ENCODE results near the gene CTNNA1. TPM values are rescaled to one million over a fixed set of nuclear protein-coding genes. Genes with fewer than 3 reads are reported as not detected.

Gene CTNNA1
- total and polyA plus RNA-seq, 12 donors = 111 to 521 (median 347) TPM

GRCh38 chr5:138815529-138815928, 62.3 kb downstream of the CTNNA1 start:
- Histone ChIP-seq H3K4me1 (replicated peaks in 1 of 2) (no peaks in the 10 kb centered on the region), H3K4me3 (no peak overlapping the region), H3K27me3 (no peaks in the 10 kb centered on the region), H3K9me3 (replicated peaks in 1 of 3) (no peaks in the 10 kb centered on the region), H3K27ac (no peak overlapping the region), H3K36me3 (replicated peaks in 1 of 2) (peaks cover 0 to 13% of the 10 kb centered on the region in 2 donors)
- intact Hi-C loops (cut with DNase I) = no loop called here
- TF ChIP-seq CTCF (IDR thresholded peaks at IDR 0.05) (no peak), POLR2A (IDR thresholded peaks at IDR 0.05) (no peak)
- DNase-seq = no peak
- 89 to 95% (median 89%) methylated on average over 5 of the region's 5 CpGs for WGBS, 4 donors

GRCh38 chr5:138817241-138817640, 64.0 kb downstream of the CTNNA1 start:
- Histone ChIP-seq H3K4me1 (replicated peaks in 1 of 2) (no peaks in the 10 kb centered on the region), H3K27ac (no peak overlapping the region), H3K27me3 (no peaks in the 10 kb centered on the region), H3K9me3 (replicated peaks in 1 of 3) (no peaks in the 10 kb centered on the region), H3K4me3 (no peak overlapping the region), H3K36me3 (replicated peaks in 1 of 2) (peaks cover 0 to 9% of the 10 kb centered on the region in 2 donors)
- DNase-seq = no peak
- WGBS, 4 donors = 94 to 100% (median 99%) methylated on average over 1 of the region's 1 CpG
- intact Hi-C loops (cut with DNase I) = no loop called here
- TF ChIP-seq POLR2A (IDR thresholded peaks at IDR 0.05) = no peak

GRCh38 chr5:138819081-138819480, 65.9 kb downstream of the CTNNA1 start:
- no peak overlapping the region for H3K4me3 ChIP-seq
- H3K27ac ChIP-seq = no peak overlapping the region
- DNase-seq = no peak
- H3K36me3 ChIP-seq (replicated peaks in 1 of 2) = no peaks in the 10 kb centered on the region
- TF ChIP-seq CTCF (IDR thresholded peaks at IDR 0.05) (no peak), POLR2A (IDR thresholded peaks at IDR 0.05) (no peak)
- intact Hi-C loops (cut with DNase I) = no loop called here
- H3K4me1 ChIP-seq (replicated peaks in 1 of 2) = peaks cover 2 to 7% of the 10 kb centered on the region in 2 donors
- H3K9me3 ChIP-seq (replicated peaks in 1 of 3) = no peaks in the 10 kb centered on the region
- H3K27me3 ChIP-seq = no peaks in the 10 kb centered on the region
- WGBS, 4 donors = 75 to 94% (median 86%) methylated on average over 1 to 4 of the region's 4 CpGs

- peaks cover 8 to 23% of the 10 kb centered on the region in 2 donors for H3K4me1 ChIP-seq (replicated peaks in 1 of 2)
- peaks cover 0 to 7% of the 10 kb centered on the region in 2 donors for H3K36me3 ChIP-seq (replicated peaks in 1 of 2)
- H3K27ac ChIP-seq = no peak overlapping the region
- no peaks in the 10 kb centered on the region for H3K9me3 ChIP-seq (replicated peaks in 1 of 3)
- H3K27me3 ChIP-seq = no peaks in the 10 kb centered on the region
- intact Hi-C loops (cut with DNase I) = no loop called here
- no peak for TF ChIP-seq POLR2A (IDR thresholded peaks at IDR 0.05)
- WGBS, 4 donors = 86 to 92% (median 88%) methylated on average over 3 of the region's 3 CpGs
- no peak for DNase-seq
- no peak overlapping the region for H3K4me3 ChIP-seq
These were observed 67.5 kb downstream of the CTNNA1 start for GRCh38 chr5:138820695-138821094.

- Histone ChIP-seq H3K9me3 (replicated peaks in 1 of 3) (no peaks in the 10 kb centered on the region), H3K36me3 (replicated peaks in 1 of 2) (peaks cover 0 to 25% of the 10 kb centered on the region in 2 donors), H3K27ac (peak overlapping the region; percentile 51 to 81 (median 60)), H3K4me3 (no peak overlapping the region), H3K27me3 (no peaks in the 10 kb centered on the region), H3K4me1 (replicated peaks in 1 of 2) (peaks cover 18 to 31% of the 10 kb centered on the region in 2 donors)
- DNase-seq = peak; percentile 65 to 90 (median 87)
- WGBS, 4 donors = 59 to 85% (median 68%) methylated on average over 7 of the region's 7 CpGs
- intact Hi-C loops (cut with DNase I) = no loop called here
- TF ChIP-seq POLR2A (IDR thresholded peaks at IDR 0.05) (peak in 1 of 2 donors; percentile 32), CTCF (IDR thresholded peaks at IDR 0.05) (no peak)
These were observed 71.3 kb downstream of the CTNNA1 start for GRCh38 chr5:138824516-138824915.

Measured in adrenal gland (tissue), 12 donors.